Measurements from ENCODE around the gene EXPH5. TPM values are rescaled to one million over a fixed set of nuclear protein-coding genes. Genes with fewer than 3 reads are reported as not detected.

The EXPH5 gene
- total and polyA plus RNA-seq, 2 experiments from 2014 or later: not detected

DNA sequence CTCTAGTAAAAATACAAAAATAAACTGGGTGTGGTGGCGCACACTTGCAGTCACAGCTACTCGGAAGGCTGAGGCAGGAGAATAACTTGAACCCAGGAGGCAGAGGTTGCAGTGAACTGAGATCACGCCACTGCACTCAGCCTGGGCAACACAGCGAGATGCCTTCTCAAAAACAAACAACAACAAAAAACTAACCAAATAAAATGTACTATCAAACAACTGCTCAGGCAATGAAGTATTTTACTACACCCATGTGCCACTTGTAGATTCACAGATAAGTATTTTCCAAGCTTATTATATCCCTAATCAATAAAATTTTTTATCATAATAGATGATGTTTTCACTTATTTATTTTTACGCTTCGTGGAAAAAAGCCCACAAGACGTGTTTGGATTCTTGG is 127.2 kb downstream of the EXPH5 start:
- 34 to 41% methylated on average over 7 of the region's 7 CpGs for WGBS, 2 experiments (ENCODE audit: low coverage in 1 of 2, low lambda C conversion rate in 2 of 2, missing lambda C conversion rate in 2 of 2)
- Histone ChIP-seq H2AFZ (peak overlapping the region; percentile 94), H3K27me3 (replicated peaks; ENCODE audit: insufficient read depth) (no peaks in the 10 kb centered on the region), H3K4me3 (peak overlapping the region; percentile 87), H3F3A (ENCODE audit: insufficient read depth) (peaks cover 6% of the 10 kb centered on the region; the same call in 1 of the 2 replicates), H3K36me3 (ENCODE audit: low read depth) (no peaks in the 10 kb centered on the region), H3K27ac (peak overlapping the region; percentile 95), H3K9ac (peak overlapping the region; percentile 93), H3K9me3 (ENCODE audit: low read depth) (no peaks in the 10 kb centered on the region), H3K4me2 (ENCODE audit: unreplicated experiment) (peak overlapping the region; percentile 96), H4K20me1 (ENCODE audit: insufficient read depth) (no peaks in the 10 kb centered on the region), H3K9me2 (ENCODE audit: insufficient read depth) (no peaks in the 10 kb centered on the region), H3K4me1 (ENCODE audit: insufficient read depth) (no peaks in the 10 kb centered on the region), H3K79me2 (ENCODE audit: insufficient read depth) (no peaks in the 10 kb centered on the region)
- in situ Hi-C loops (cut with MboI): no loop called here
- DNase-seq: no peak
- TF ChIP-seq EZH2 (IDR thresholded peaks at IDR 0.05; ENCODE audit: insufficient read depth, poor library complexity, severe bottlenecking): no peak

Other genes with a start within 250 kb of the EXPH5 start
- not detected in 2 replicates for gene C11orf65, start 126.2 kb downstream of the EXPH5 start, total RNA-seq (2014; rRNA removed; shearing (Covaris generic))
- 0.58 and 1.1 TPM in 2 replicates for gene C11orf65, start 126.2 kb downstream of the EXPH5 start, polyA plus RNA-seq (2016; fragmentation: Nextera tagmentation; extraction: Ambion mirVana)
- 21.6 and 26.6 TPM in 2 replicates for gene POGLUT3, start 95.4 kb downstream of the EXPH5 start, total RNA-seq (2014; rRNA removed; shearing (Covaris generic))
- 22.9 and 23.9 TPM in 2 replicates for gene POGLUT3, start 95.4 kb downstream of the EXPH5 start, polyA plus RNA-seq (2016; fragmentation: Nextera tagmentation; extraction: Ambion mirVana)
- gene DDX10, start 71.3 kb upstream of the EXPH5 start, total RNA-seq (2014; rRNA removed; shearing (Covaris generic)): 11.5 and 31.2 TPM in 2 replicates
- gene DDX10, start 71.3 kb upstream of the EXPH5 start, polyA plus RNA-seq (2016; fragmentation: Nextera tagmentation; extraction: Ambion mirVana): 23.6 and 24.0 TPM in 2 replicates